Sigmoid colon (tissue), 7 donors: ENCODE measurements around the gene UBP1. TPM values are rescaled to one million over a fixed set of nuclear protein-coding genes. Genes with fewer than 3 reads are reported as not detected.
"Not testable (repeated sequence)": the region's sequence is repeated elsewhere in the genome, so short reads cannot be mapped to it uniquely, and the experiment has no call there.

Experiments
- DNase-seq: peaks from one replicate; pipeline ENCODE4 v3.0.0-alpha.2; 2019
- H3K27ac ChIP-seq, 4 donors: fragments of 200-600 bp; sonication (generic); one replicate each; pipeline ENCODE4 v1.5.1; 2016 to 2019; ENCODE audit warnings: mild to moderate bottlenecking in 1 of 4
- H3K27me3 ChIP-seq, 3 donors: fragments of 200-600 bp; sonication (generic); one replicate each; pipeline ENCODE4 v1.5.1; 2019; ENCODE audit warnings: mild to moderate bottlenecking in 1 of 3
- H3K36me3 ChIP-seq, 4 donors: fragments of 200-600 bp; sonication (generic); one replicate each; pipeline ENCODE4 v1.5.1; 2016 to 2019
- H3K4me1 ChIP-seq, 4 donors: fragments of 200-600 bp; sonication (generic); one replicate each; pipeline ENCODE4 v1.5.1; 2017 to 2019
- H3K4me3 ChIP-seq, 4 donors: fragments of 200-600 bp; sonication (generic); one replicate each; pipeline ENCODE4 v1.5.1; 2017 to 2019; ENCODE audit warnings: mild to moderate bottlenecking in 2 of 4, moderate library complexity in 1 of 4
- H3K9me3 ChIP-seq, 4 donors: fragments of 200-600 bp in 3 of 4; sonication (generic) in 3 of 4; one replicate each; pipeline versions ENCODE4 v1.5.1 to v1.6.1; 2013 to 2019
- EP300 ChIP-seq, 4 donors: sonication (generic); formaldehyde crosslinking; IDR thresholded peaks; one replicate each; pipeline ENCODE4 v1.6.1; 2017; ENCODE audit warnings: antibody characterized with exemption in 4 of 4
- POLR2A ChIP-seq, 2 donors: fragments of 450-650 bp; IDR thresholded peaks; one replicate each; pipeline ENCODE4 v1.6.1; 2016; ENCODE audit warnings: antibody characterized with exemption in 2 of 2, mild to moderate bottlenecking in 2 of 2, moderate library complexity in 2 of 2
- POLR2AphosphoS5 ChIP-seq, 4 donors: sonication (generic); formaldehyde crosslinking; IDR thresholded peaks; one replicate each; pipeline ENCODE4 v1.6.1; 2017; ENCODE audit warnings: antibody characterized with exemption in 4 of 4
- WGBS, 2 donors: extraction: QIAGEN DNeasy Blood & Tissue Kit; methylation state at CpG; one replicate each; pipeline ENCODE4 v1.1.7; 2013; 5-methylcytosine and 5-hydroxymethylcytosine counted together
- intact Hi-C: fragments of 100-400 bp; cut with DNase I; formaldehyde crosslinking; loops from one replicate; pipeline ENCODE4 v1.15.1; 2023
- polyA plus RNA-seq, 3 donors: library from polyadenylated mRNA; stranded (reverse); fragments of 200-250 nt; gene quantifications; one replicate each; pipeline ENCODE4 v1.2.3, GENCODE V29; 2013
- total RNA-seq, 4 donors: library from RNA; depleted of rRNA; stranded (reverse); fragments of >200 nt; gene quantifications; one replicate each; pipeline ENCODE4 v1.1.0, GENCODE V29; 2016
- TF ChIP-seq, protein P1 (sequence below), 4 experiments: fragments of 450-650 bp in 3 of 4; fragments of 200-600 bp in 1 of 4; IDR thresholded peaks; one replicate each; pipeline ENCODE4 v1.5.1; 2016 to 2019; ENCODE audit warnings: antibody characterized with exemption in 4 of 4, mild to moderate bottlenecking in 3 of 4, moderate library complexity in 2 of 4
- donor health status: healthy with polysubstance abuse.
- donor health status: Bipolar disorder and iron deficiency.
- donor health status: healthy.

UBP1 gene
- total and polyA plus RNA-seq, 7 donors, result 30.6 to 92.0 (median 58.4) TPM

- Histone ChIP-seq H3K4me3 (no peak overlapping the region), H3K4me1 (peaks cover 0 to 13% (median 8%) of the 10 kb centered on the region in 4 donors), H3K27me3 (no peaks in the 10 kb centered on the region), H3K9me3 (no peaks in the 10 kb centered on the region), H3K27ac (no peak overlapping the region), H3K36me3 (no peaks in the 10 kb centered on the region)
- no peak for TF ChIP-seq POLR2AphosphoS5 (IDR thresholded peaks at IDR 0.05)
- TF ChIP-seq POLR2A (IDR thresholded peaks at IDR 0.05), result no peak
- TF ChIP-seq, protein P1, sequence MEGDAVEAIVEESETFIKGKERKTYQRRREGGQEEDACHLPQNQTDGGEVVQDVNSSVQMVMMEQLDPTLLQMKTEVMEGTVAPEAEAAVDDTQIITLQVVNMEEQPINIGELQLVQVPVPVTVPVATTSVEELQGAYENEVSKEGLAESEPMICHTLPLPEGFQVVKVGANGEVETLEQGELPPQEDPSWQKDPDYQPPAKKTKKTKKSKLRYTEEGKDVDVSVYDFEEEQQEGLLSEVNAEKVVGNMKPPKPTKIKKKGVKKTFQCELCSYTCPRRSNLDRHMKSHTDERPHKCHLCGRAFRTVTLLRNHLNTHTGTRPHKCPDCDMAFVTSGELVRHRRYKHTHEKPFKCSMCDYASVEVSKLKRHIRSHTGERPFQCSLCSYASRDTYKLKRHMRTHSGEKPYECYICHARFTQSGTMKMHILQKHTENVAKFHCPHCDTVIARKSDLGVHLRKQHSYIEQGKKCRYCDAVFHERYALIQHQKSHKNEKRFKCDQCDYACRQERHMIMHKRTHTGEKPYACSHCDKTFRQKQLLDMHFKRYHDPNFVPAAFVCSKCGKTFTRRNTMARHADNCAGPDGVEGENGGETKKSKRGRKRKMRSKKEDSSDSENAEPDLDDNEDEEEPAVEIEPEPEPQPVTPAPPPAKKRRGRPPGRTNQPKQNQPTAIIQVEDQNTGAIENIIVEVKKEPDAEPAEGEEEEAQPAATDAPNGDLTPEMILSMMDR (IDR thresholded peaks at IDR 0.05), result no peak
- TF ChIP-seq EP300 (IDR thresholded peaks at IDR 0.05), result no peak
- intact Hi-C loops, result no loop called here
- DNase-seq, result no peak
- 9 to 49% methylated on average over 1 of the region's 1 CpG for whole genome bisulfite sequencing, 2 donors
Observed at GRCh38 chr3:33360136-33360825, 79.9 kb downstream of the UBP1 start.

DNA sequence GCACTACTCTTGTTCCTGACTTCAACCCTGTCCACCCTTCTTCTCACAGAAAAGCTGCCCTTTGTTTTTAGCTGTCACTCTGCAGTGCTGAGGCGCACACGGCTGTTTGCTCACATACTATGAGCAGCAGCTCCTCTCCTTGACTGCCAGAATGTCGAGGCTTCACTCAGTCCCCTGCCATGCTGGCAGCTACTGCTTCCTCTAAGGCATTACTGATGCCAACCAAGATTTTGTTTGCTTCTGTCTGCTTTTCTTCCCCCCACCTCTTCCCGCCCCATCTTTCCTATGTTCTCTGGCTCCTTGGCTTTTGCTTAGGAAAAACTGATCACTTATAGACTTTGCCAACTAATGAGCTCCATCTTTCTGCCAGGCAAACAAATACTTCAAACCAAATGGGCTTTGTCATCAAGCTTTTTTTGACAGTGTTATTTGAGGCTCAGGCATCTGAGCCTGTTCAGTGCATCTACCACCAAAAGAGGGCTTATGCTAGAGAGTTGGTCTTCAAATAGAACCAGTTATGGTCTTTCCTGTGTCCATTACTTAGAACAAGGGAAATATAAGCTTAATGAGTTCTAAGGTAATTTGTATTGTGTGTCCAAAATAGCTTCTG, 81.9 kb downstream of the UBP1 start:
- WGBS, 2 donors, result 82 to 86% methylated on average over 4 of the region's 4 CpGs
- no peaks in the 10 kb centered on the region for H3K36me3 ChIP-seq
- H3K4me1 ChIP-seq, result peaks cover 0 to 13% (median 8%) of the 10 kb centered on the region in 4 donors
- H3K27ac ChIP-seq, result no peak overlapping the region
- TF ChIP-seq POLR2AphosphoS5 (IDR thresholded peaks at IDR 0.05) (no peak), EP300 (IDR thresholded peaks at IDR 0.05) (no peak), POLR2A (IDR thresholded peaks at IDR 0.05) (no peak)
- TF ChIP-seq, protein P1 (IDR thresholded peaks at IDR 0.05), result no peak
- H3K27me3 ChIP-seq, result no peaks in the 10 kb centered on the region
- intact Hi-C loops, result no loop called here
- no peak for DNase-seq
- H3K9me3 ChIP-seq, result no peaks in the 10 kb centered on the region
- no peak overlapping the region for H3K4me3 ChIP-seq

- H3K4me1 ChIP-seq, result peaks cover 0 to 13% (median 8%) of the 10 kb centered on the region in 4 donors
- no peaks in the 10 kb centered on the region for H3K27me3 ChIP-seq
- H3K9me3 ChIP-seq, result no peaks in the 10 kb centered on the region
- intact Hi-C loops, result no loop called here
- H3K27ac ChIP-seq, result no peak overlapping the region
- no peak for DNase-seq
- H3K4me3 ChIP-seq, result no peak overlapping the region
- no peaks in the 10 kb centered on the region for H3K36me3 ChIP-seq
- WGBS, 2 donors, result 17 to 72% methylated on average over 5 of the region's 5 CpGs
- TF ChIP-seq, protein P1 (IDR thresholded peaks at IDR 0.05), result no peak
- TF ChIP-seq POLR2AphosphoS5 (IDR thresholded peaks at IDR 0.05) (no peak), EP300 (IDR thresholded peaks at IDR 0.05) (no peak), POLR2A (IDR thresholded peaks at IDR 0.05) (no peak)
Observed at GRCh38 chr3:33355611-33356010, 84.6 kb downstream of the UBP1 start.

- intact Hi-C loops, result no loop called here
- Histone ChIP-seq H3K36me3 (no peaks in the 10 kb centered on the region), H3K27me3 (no peaks in the 10 kb centered on the region), H3K27ac (no peak overlapping the region), H3K4me1 (no peaks in the 10 kb centered on the region), H3K4me3 (no peak overlapping the region), H3K9me3 (no peaks in the 10 kb centered on the region)
- TF ChIP-seq POLR2A (IDR thresholded peaks at IDR 0.05) (no peak), POLR2AphosphoS5 (IDR thresholded peaks at IDR 0.05) (no peak), EP300 (IDR thresholded peaks at IDR 0.05) (no peak)
- TF ChIP-seq, protein P1 (IDR thresholded peaks at IDR 0.05), result no peak
- no peak for DNase-seq
Observed at GRCh38 chr3:33339758-33340157, 100.4 kb downstream of the UBP1 start.

- DNase-seq, H3K4me1 ChIP-seq: not testable (repeated sequence)
Observed at GRCh38 chr3:33338936-33339465, 101.2 kb downstream of the UBP1 start.

More at GRCh38 chr3:33338936-33339465, 101.2 kb downstream of the UBP1 start:
- H3K27ac ChIP-seq, H3K9me3 ChIP-seq, H3K36me3 ChIP-seq, intact Hi-C loops, H3K27me3 ChIP-seq, H3K4me3 ChIP-seq: not testable (repeated sequence)
